Right lobe of liver (tissue), 6 donors: ENCODE results near the gene LMNTD2. TPM values are rescaled to one million over a fixed set of nuclear protein-coding genes. Genes with fewer than 3 reads are reported as not detected.
A peak's percentile ranks its signal among the peaks of the same experiment; 100 is the strongest.

Experiments
- ATAC-seq, 4 donors: fragments of 200-7000 bp; cut with Tn5 transposase; one replicate each; pipeline ENCODE4 v1.9.1; 2020; ENCODE audit warnings: mild to moderate bottlenecking in 4 of 4, moderate library complexity in 4 of 4
- DNase-seq, 3 donors: peaks; one replicate each; pipeline ENCODE4 v3.0.0-alpha.2; 2020
- H3K27ac ChIP-seq, 3 donors: fragments of 200-600 bp; one replicate each; pipeline ENCODE4 v1.8.0; 2022
- H3K27me3 ChIP-seq, 2 donors: fragments of 200-600 bp; one replicate each; pipeline ENCODE4 v1.8.0; 2022
- H3K36me3 ChIP-seq, 4 donors: fragments of 200-600 bp; sonication (generic) in 1 of 4; one replicate each; pipeline versions ENCODE4 v1.5.1 to v1.8.0; 2017 to 2022; ENCODE audit warnings: control low read depth in 1 of 4
- H3K4me1 ChIP-seq, 4 donors: fragments of 200-600 bp; sonication (generic) in 1 of 4; one replicate each; pipeline versions ENCODE4 v1.5.1 to v1.8.0; 2017 to 2022; ENCODE audit warnings: control low read depth in 1 of 4
- H3K4me3 ChIP-seq, 3 donors: fragments of 200-600 bp; one replicate each; pipeline ENCODE4 v1.8.0; 2022
- H3K9me3 ChIP-seq, 4 donors: fragments of 200-600 bp; sonication (generic) in 1 of 4; one replicate each; pipeline versions ENCODE4 v1.5.1 to v1.8.0; 2017 to 2022; ENCODE audit warnings: control low read depth in 1 of 4
- POLR2A ChIP-seq: fragments of 450-650 bp; IDR thresholded peaks from one replicate; pipeline ENCODE4 v1.6.1; 2017; ENCODE audit warnings: antibody characterized with exemption, mild to moderate bottlenecking
- WGBS: methylation state at CpG from one replicate; pipeline ENCODE4 v1.1.6; 2018; ENCODE audit warnings: low coverage, low lambda C conversion rate; ENCODE audit not compliant: insufficient coverage; ENCODE audit errors: missing lambda C conversion rate; 5-methylcytosine and 5-hydroxymethylcytosine counted together
- intact Hi-C, 2 donors: fragments of 100-400 bp; cut with DNase I; formaldehyde crosslinking; loops; one replicate each; pipeline versions ENCODE4 v1.11.2 to v1.14.1; 2022
- total RNA-seq, 6 experiments: library from RNA; depleted of rRNA in 2 of 6; stranded (reverse); fragments of >200 nt in 2 of 6; fragmentation: NEBNext Ultra II Directional in 3 of 6; extraction: Animal tissue kit (Norgen Biotek cat#: 25700) in 3 of 6; gene quantifications; one replicate each; pipeline versions ENCODE4 v1.1.0 to v1.2.4, GENCODE V29; 2016 to 2023
- TF ChIP-seq, protein P1 (sequence below), 4 donors: fragments of 200-600 bp in 3 of 4; fragments of 450-650 bp in 1 of 4; IDR thresholded peaks; one replicate each; pipeline versions ENCODE4 v1.5.1 to v1.8.0; 2016 to 2022; ENCODE audit warnings: antibody characterized with exemption in 4 of 4, mild to moderate bottlenecking in 2 of 4
- donor health status: DM: no; HTN: yes; CAD: no.
- donor health status: DM: no; HTN: no; CAD: no.
- donor health status: DM: no; HTN: no; CAD: no.
- donor health status: DM: no; HTN: yes; CAD: no.
- donor health status: DM: no; HTN: yes; CAD: no.

LMNTD2 gene
- total RNA-seq, 6 experiments from 2014 or later = 4.7 to 14.7 (median 7.9) TPM

DNA sequence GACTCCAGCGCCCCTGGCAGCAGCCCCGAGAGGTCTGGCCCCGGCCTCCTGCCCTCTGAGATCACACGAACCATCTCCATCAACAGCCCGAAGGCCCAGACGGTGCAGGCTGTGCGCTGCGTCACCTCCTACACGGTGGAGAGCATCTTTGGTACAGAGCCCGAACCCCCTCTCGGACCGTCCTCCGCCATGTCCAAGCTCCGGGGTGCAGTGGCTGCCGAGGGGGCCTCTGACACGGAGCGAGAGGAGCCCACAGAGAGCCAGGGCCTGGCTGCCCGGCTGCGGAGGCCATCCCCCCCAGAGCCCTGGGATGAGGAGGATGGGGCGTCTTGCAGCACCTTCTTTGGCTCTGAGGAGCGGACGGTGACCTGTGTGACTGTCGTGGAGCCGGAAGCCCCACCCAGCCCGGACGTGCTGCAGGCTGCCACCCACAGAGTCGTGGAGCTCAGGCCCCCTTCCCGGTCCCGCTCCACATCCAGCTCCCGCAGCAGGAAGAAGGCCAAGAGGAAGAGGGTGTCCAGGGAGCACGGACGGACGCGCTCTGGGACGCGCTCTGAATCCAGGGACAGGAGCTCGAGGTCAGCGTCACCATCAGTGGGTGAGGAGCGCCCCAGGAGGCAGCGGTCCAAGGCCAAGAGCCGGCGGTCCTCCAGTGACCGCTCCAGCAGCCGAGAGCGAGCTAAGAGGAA is 47.6 kb upstream of the LMNTD2 start:
- H3K4me1 ChIP-seq = peaks cover 0 to 52% (median 25%) of the 10 kb centered on the region in 4 donors
- 72% methylated on average over 17 of the region's 45 CpGs for WGBS
- no peaks in the 10 kb centered on the region for H3K9me3 ChIP-seq
- no peak overlapping the region for H3K4me3 ChIP-seq
- intact Hi-C loops = no loop called here
- no peak overlapping the region for H3K27ac ChIP-seq
- H3K27me3 ChIP-seq = no peaks in the 10 kb centered on the region
- TF ChIP-seq POLR2A = no peak
- TF ChIP-seq, protein P1, sequence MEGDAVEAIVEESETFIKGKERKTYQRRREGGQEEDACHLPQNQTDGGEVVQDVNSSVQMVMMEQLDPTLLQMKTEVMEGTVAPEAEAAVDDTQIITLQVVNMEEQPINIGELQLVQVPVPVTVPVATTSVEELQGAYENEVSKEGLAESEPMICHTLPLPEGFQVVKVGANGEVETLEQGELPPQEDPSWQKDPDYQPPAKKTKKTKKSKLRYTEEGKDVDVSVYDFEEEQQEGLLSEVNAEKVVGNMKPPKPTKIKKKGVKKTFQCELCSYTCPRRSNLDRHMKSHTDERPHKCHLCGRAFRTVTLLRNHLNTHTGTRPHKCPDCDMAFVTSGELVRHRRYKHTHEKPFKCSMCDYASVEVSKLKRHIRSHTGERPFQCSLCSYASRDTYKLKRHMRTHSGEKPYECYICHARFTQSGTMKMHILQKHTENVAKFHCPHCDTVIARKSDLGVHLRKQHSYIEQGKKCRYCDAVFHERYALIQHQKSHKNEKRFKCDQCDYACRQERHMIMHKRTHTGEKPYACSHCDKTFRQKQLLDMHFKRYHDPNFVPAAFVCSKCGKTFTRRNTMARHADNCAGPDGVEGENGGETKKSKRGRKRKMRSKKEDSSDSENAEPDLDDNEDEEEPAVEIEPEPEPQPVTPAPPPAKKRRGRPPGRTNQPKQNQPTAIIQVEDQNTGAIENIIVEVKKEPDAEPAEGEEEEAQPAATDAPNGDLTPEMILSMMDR (IDR thresholded peaks at IDR 0.05) = no peak
- ATAC-seq (no peak), DNase-seq (peak in 2 of 3 donors; percentile 55 to 57)
- H3K36me3 ChIP-seq = peaks cover 6 to 94% (median 54%) of the 10 kb centered on the region in 4 donors

DNA sequence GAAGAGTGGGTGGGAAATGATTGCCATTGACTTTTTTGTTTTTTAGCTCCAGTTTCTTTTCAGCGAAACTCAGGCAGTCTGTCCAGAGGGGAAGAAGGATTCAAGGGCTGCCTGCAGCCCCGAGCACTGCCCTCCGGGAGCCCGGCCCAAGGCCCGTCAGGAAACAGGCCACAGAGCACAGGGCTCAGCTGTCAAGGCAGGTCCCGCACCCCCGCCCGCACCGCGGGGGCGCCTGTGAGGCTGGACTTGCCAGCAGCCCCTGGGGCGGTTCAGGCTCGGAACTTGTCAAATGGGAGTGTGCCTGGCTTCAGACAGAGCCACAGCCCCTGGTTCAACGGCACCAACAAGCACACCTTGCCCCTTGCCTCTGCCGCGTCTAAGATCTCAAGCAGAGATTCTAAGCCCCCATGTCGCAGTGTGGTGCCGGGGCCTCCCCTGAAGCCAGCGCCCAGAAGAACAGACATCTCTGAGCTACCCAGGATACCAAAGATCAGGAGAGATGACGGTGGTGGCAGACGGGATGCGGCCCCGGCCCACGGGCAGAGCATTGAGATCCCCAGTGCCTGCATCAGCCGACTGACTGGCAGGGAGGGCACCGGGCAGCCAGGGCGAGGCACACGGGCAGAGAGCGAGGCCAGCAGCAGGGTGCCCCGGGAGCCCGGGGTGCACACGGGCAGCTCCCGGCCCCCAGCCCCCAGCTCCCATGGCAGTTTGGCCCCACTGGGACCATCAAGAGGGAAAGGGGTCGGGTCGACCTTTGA is 46.7 kb upstream of the LMNTD2 start:
- no peaks in the 10 kb centered on the region for H3K9me3 ChIP-seq
- no peak overlapping the region for H3K4me3 ChIP-seq
- peaks cover 6 to 90% (median 51%) of the 10 kb centered on the region in 4 donors for H3K36me3 ChIP-seq
- DNase-seq (no peak), ATAC-seq (no peak)
- no peaks in the 10 kb centered on the region for H3K27me3 ChIP-seq
- intact Hi-C loops = no loop called here
- TF ChIP-seq, protein P1 (IDR thresholded peaks at IDR 0.05) = no peak
- TF ChIP-seq POLR2A = no peak
- H3K4me1 ChIP-seq = peaks cover 0 to 46% (median 23%) of the 10 kb centered on the region in 4 donors
- peak overlapping the region in 1 of 3 donors; percentile 36 for H3K27ac ChIP-seq
- WGBS = 88% methylated on average over 6 of the region's 35 CpGs

DNA sequence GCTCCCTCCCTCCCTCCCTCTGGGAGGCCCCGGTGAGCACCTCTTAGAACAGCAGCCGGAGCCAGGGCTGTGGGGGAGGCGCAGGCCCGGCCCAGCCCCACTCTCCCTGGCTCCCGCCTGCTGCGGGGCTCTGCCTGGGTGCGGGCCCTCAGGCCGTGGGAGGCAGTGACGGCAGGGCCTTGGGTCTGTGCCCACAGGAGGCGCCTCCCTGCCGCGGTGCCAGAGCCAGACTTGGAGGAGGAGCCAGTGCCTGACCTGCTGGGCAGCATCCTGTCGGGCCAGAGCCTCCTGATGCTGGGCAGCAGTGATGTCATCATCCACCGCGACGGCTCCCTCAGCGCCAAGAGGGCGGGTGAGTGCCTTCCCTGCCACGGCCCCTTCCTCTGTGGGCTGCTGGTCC is 45.7 kb upstream of the LMNTD2 start:
- H3K4me3 ChIP-seq = no peak overlapping the region
- H3K4me1 ChIP-seq = peaks cover 0 to 37% (median 18%) of the 10 kb centered on the region in 4 donors
- ATAC-seq = peak; percentile 76 to 89 (median 82)
- WGBS = 18% methylated on average over 2 of the region's 19 CpGs
- H3K27me3 ChIP-seq = no peaks in the 10 kb centered on the region
- H3K27ac ChIP-seq = peak overlapping the region in 1 of 3 donors; percentile 55
- peaks cover 6 to 93% (median 52%) of the 10 kb centered on the region in 4 donors for H3K36me3 ChIP-seq
- no peaks in the 10 kb centered on the region for H3K9me3 ChIP-seq
- peak; percentile 88 to 94 (median 89) for DNase-seq
- TF ChIP-seq, protein P1 (IDR thresholded peaks at IDR 0.05) = no peak
- TF ChIP-seq POLR2A = no peak
- intact Hi-C loops = no loop called here

DNA sequence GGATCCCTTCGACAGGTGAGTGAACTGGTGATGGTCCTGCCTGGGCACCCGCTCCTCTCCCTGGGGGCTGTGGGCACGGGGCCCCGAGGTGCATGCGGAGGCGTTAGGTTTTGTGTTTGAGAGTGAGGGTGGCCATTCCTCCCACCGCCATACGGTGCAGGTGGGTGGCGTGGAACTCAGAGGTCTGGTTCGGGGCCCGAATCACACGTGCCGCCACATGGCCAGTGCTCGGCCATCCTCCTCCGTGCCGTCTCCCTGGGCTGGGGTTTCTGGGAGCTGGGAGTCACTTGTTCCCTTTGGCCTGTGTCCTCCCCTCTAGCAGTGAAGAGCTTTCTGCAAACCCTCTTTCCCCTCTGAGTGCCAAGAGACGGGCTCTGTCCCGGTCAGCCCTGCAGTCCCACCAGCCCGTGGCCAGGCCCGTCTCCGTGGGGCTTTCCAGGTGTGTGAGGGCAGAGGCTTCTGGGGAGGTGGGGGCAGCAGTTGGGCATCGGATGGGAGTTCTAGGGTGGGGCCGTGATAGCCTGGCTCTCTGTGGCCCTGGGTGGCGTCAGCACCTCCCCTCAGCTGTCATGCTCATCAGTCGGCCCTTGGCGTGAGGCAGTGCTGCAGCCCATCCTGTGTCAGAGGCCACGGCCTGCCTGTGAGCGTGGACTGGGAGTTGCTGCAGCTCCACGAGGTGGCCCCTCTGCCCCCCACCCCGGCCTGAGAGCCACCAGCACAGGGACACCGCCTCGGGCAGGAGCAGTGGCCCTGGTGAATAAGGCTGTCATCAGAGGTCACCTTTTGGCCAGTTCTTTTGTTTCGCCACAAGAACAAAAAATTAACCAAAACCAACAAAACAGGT is 45.0 kb upstream of the LMNTD2 start:
- H3K27ac ChIP-seq = peak overlapping the region in 1 of 3 donors; percentile 55
- DNase-seq (peak in 1 of 3 donors; percentile 58), ATAC-seq (peak in 2 of 4 donors; percentile 1 to 2)
- peaks cover 1 to 91% (median 52%) of the 10 kb centered on the region in 4 donors for H3K36me3 ChIP-seq
- no peaks in the 10 kb centered on the region for H3K9me3 ChIP-seq
- no peaks in the 10 kb centered on the region for H3K27me3 ChIP-seq
- no peak overlapping the region for H3K4me3 ChIP-seq
- peaks cover 0 to 29% (median 15%) of the 10 kb centered on the region in 4 donors for H3K4me1 ChIP-seq
- TF ChIP-seq, protein P1 (IDR thresholded peaks at IDR 0.05) = no peak
- no peak for TF ChIP-seq POLR2A
- intact Hi-C loops = no loop called here
- WGBS = 46% methylated on average over 2 of the region's 33 CpGs
